K562 (cell line): ENCODE measurements around the gene DPY30. TPM values are rescaled to one million over a fixed set of nuclear protein-coding genes. Genes with fewer than 3 reads are reported as not detected.

ENCODE experiments used
- ATAC-seq: fragments of 200-7000 bp; cut with Tn5 transposase; 3 replicates; pipeline ENCODE4 v1.9.1; 2020; ENCODE audit warnings: moderate library complexity
- BruUV-seq: library from RNA; stranded (reverse); fragments of 400-500 nt; replicated peaks from 2 replicates; lab custom pipeline; 2021; lab: Mats Ljungman, UMichigan
- CTCF ChIA-PET: fragments of 300-600 bp; formaldehyde crosslinking; extraction: SDS; loops from one replicate; lab custom pipeline; 2021; ENCODE audit warnings: low intra/inter-chr PET ratio; lab: Yijun Ruan, JAX
- POLR2A ChIA-PET: fragments of 300-600, 350-650 bp; sonication (Branson Sonifier 250); formaldehyde crosslinking; extraction: SDS; loops from one replicate; lab custom pipeline; 2021; ENCODE audit warnings: antibody characterized with exemption, inconsistent platforms; lab: Yijun Ruan, JAX
- DNase-seq, 4 experiments: peaks; one replicate each; pipeline versions ENCODE4 v3.0.0 to v3.0.0-alpha.2; 2011 to 2018; ENCODE audit warnings: low spot score in 3 of 4, mixed read lengths in 3 of 4; ENCODE audit errors: extremely low read depth in 1 of 4
- FAIRE-seq: peaks from 2 replicates; lab custom pipeline; 2011; peaks lifted over from hg19 to GRCh38; lab: Jason Lieb, UNC
- H2AFZ ChIP-seq: 2 replicates; pipeline ENCODE4 v1.6.0; 2011; ENCODE audit warnings: low read depth, low read length, control low read depth, inconsistent platforms
- H3K27ac ChIP-seq: fragments of 200-600 bp; 3 replicates; pipeline ENCODE4 v1.8.0; 2011; ENCODE audit warnings: low read depth, mild to moderate bottlenecking, control low read depth, inconsistent platforms, low read length, moderate library complexity, mixed read lengths; ENCODE audit errors: extremely low read depth
- H3K27me3 ChIP-seq, 2 experiments: fragments of 300-600 bp in 1 of 2; 2 replicates in 1 of 2; 3 replicates in 1 of 2; pipeline versions ENCODE4 v1.6.0 to v1.8.0; 2011; ENCODE audit warnings: inconsistent platforms in 2 of 2, low read length in 2 of 2, mild to moderate bottlenecking in 1 of 2, mixed read lengths in 1 of 2, moderate library complexity in 1 of 2; ENCODE audit not compliant: control insufficient read depth in 2 of 2, insufficient read depth in 2 of 2
- H3K36me3 ChIP-seq: fragments of 300-600 bp; 3 replicates; pipeline ENCODE4 v1.8.0; 2011; ENCODE audit warnings: mild to moderate bottlenecking, low read length, inconsistent platforms; ENCODE audit not compliant: control insufficient read depth, insufficient read depth
- H3K4me1 ChIP-seq, 2 experiments: fragments of 200-600 bp in 1 of 2; replicated peaks in 1 of 2; 2 replicates in 1 of 2; 3 replicates in 1 of 2; pipeline versions ENCODE4 v1.5.1 to v1.8.0; 2011; ENCODE audit warnings: inconsistent platforms in 2 of 2, low read length in 2 of 2, mild to moderate bottlenecking in 1 of 2, mixed read lengths in 1 of 2, moderate library complexity in 1 of 2; ENCODE audit not compliant: control insufficient read depth in 2 of 2, insufficient read depth in 2 of 2
- H3K4me2 ChIP-seq: 2 replicates; pipeline ENCODE4 v1.6.1; 2011; ENCODE audit warnings: low read length, control low read depth, inconsistent platforms, mixed read lengths; ENCODE audit not compliant: insufficient read depth
- H3K4me3 ChIP-seq: fragments of 200-600 bp; sonication (generic), shearing (Covaris generic); 2 replicates; pipeline ENCODE4 v1.5.1; 2016; ENCODE audit warnings: control low read depth, inconsistent platforms
- H3K79me2 ChIP-seq: fragments of 200-600 bp; 3 replicates; pipeline ENCODE4 v1.8.0; 2011; ENCODE audit warnings: low read length, inconsistent platforms; ENCODE audit not compliant: control insufficient read depth, insufficient read depth
- H3K9ac ChIP-seq, 2 experiments: 2 replicates each; pipeline versions ENCODE4 v1.6.0 to v1.6.1; 2011; ENCODE audit warnings: low read depth in 2 of 2, low read length in 2 of 2, control low read depth in 1 of 2, inconsistent platforms in 1 of 2, mild to moderate bottlenecking in 1 of 2, mixed read lengths in 1 of 2; ENCODE audit not compliant: insufficient read depth in 1 of 2
- H3K9me1 ChIP-seq: one replicate; pipeline ENCODE4 v1.6.0; 2011; ENCODE audit warnings: inconsistent platforms, mild to moderate bottlenecking, low read length, moderate library complexity; ENCODE audit not compliant: control insufficient read depth, insufficient read depth
- H3K9me3 ChIP-seq: replicated peaks from 2 replicates; pipeline ENCODE4 v1.5.1; 2011; ENCODE audit warnings: low read depth, low read length, inconsistent platforms; ENCODE audit not compliant: control insufficient read depth, insufficient read depth
- H4K20me1 ChIP-seq: replicated peaks from 2 replicates; pipeline ENCODE4 v1.6.1; 2011; ENCODE audit warnings: low read length, inconsistent platforms, mixed read lengths; ENCODE audit not compliant: control insufficient read depth, insufficient read depth
- AFF1 ChIP-seq, 2 experiments: fragments of 450-650 bp; IDR thresholded peaks; 2 replicates each; pipeline ENCODE4 v1.6.1; 2018; ENCODE audit warnings: mild to moderate bottlenecking in 2 of 2, low read depth in 1 of 2; ENCODE audit not compliant: partially characterized antibody in 2 of 2
- CBFA2T3 ChIP-seq: fragments of 450-650 bp; IDR thresholded peaks from 2 replicates; pipeline ENCODE4 v1.6.1; 2017
- ELK1 ChIP-seq: sonication (generic); formaldehyde crosslinking; IDR thresholded peaks from 2 replicates; pipeline ENCODE4 v1.8.1; 2022; ENCODE audit warnings: missing genetic modification reagents
- GABPB1 ChIP-seq: sonication (generic); formaldehyde crosslinking; IDR thresholded peaks from 2 replicates; pipeline ENCODE4 v1.8.0; 2022; ENCODE audit warnings: mild to moderate bottlenecking, missing genetic modification reagents
- MYC ChIP-seq, 2 experiments: fragments of 250-450 bp in 1 of 2; sonication (Bioruptor Pico) in 1 of 2; IDR thresholded peaks; 2 replicates each; pipeline versions ENCODE4 v1.5.1 to v1.6.1; 2012 to 2021; ENCODE audit warnings: low read depth in 2 of 2, borderline replicate concordance in 1 of 2, improper control_type of control experiment in 1 of 2, low read length in 1 of 2, mild to moderate bottlenecking in 1 of 2, moderate library complexity in 1 of 2
- RBM39 ChIP-seq: fragments of 200-400 bp; formaldehyde crosslinking; optimal IDR thresholded peaks from 2 replicates; pipeline ENCODE3; 2018; ENCODE audit warnings: low read depth, low read length
- SMARCE1 ChIP-seq: fragments of 450-650 bp; IDR thresholded peaks from 2 replicates; pipeline ENCODE4 v1.7.1; 2016; ENCODE audit warnings: mild to moderate bottlenecking
- SRSF3 ChIP-seq: fragments of 200-400 bp; formaldehyde crosslinking; IDR thresholded peaks from 2 replicates; pipeline ENCODE4 v1.6.1; 2016; ENCODE audit warnings: mild to moderate bottlenecking, low read length, moderate library complexity; ENCODE audit not compliant: insufficient read depth
- TAF9B ChIP-seq: fragments of 450-650 bp; IDR thresholded peaks from 2 replicates; pipeline ENCODE4 v1.6.1; 2018; ENCODE audit warnings: mild to moderate bottlenecking; ENCODE audit not compliant: partially characterized antibody
- TARDBP ChIP-seq: fragments of 450-650 bp; IDR thresholded peaks from 2 replicates; pipeline ENCODE4 v1.6.1; 2016
- ZC3H8 ChIP-seq: fragments of 450-650 bp; IDR thresholded peaks from 2 replicates; pipeline ENCODE4 v1.6.1; 2017
- ZNF57 ChIP-seq: fragments of 450-650 bp; formaldehyde crosslinking; IDR thresholded peaks from 2 replicates; pipeline ENCODE4 v1.4.0; 2020; ENCODE audit warnings: mild to moderate bottlenecking, moderate library complexity
- ZNF583 ChIP-seq: fragments of 250-450 bp; sonication (Bioruptor Pico); IDR thresholded peaks from 2 replicates; pipeline ENCODE4 v1.4.0; 2020
- ZNF696 ChIP-seq: fragments of 250-450 bp; sonication (Bioruptor Pico); conservative IDR thresholded peaks from 2 replicates; pipeline ENCODE4 v1.4.0; 2020; ENCODE audit warnings: mild to moderate bottlenecking, moderate library complexity
- WGBS: fragments of 100-300 bp; shearing (Covaris generic); methylation state at CpG from one replicate; pipeline ENCODE4 v1.1.6; 2016; ENCODE audit warnings: low coverage, mixed read lengths; ENCODE audit not compliant: insufficient coverage; ENCODE audit errors: missing lambda C conversion rate; 5-methylcytosine and 5-hydroxymethylcytosine counted together
- in situ Hi-C: fragments of 300-500 bp; cut with MboI; formaldehyde crosslinking; loops from 4 replicates; pipeline ENCODE4 v1.15.0; 2018; ENCODE audit warnings: inconsistent platforms, mixed read lengths
- intact Hi-C: fragments of 100-400 bp; cut with micrococcal nuclease; formaldehyde crosslinking; loops from 2 replicates; pipeline ENCODE4 v1.14.2; 2022
- polyA plus RNA-seq, 8 experiments: library from polyadenylated mRNA; depleted of rRNA in 4 of 8; stranded (reverse) in 5 of 8; unstranded in 3 of 8; fragments of >200 nt; fragmentation: Nextera tagmentation in 2 of 8; fragmentation: Illumina TruSeq in 1 of 8; extraction: Ambion mirVana in 2 of 8; extraction: Trizol in 1 of 8; gene quantifications; 2 replicates each; pipeline versions ENCODE4 v1.2.1 to v1.2.3, GENCODE V29; 2011 to 2014; ENCODE audit warnings: inconsistent platforms in 1 of 8, missing spikeins in 1 of 8
- total RNA-seq, 7 experiments: library from RNA; depleted of rRNA in 6 of 7; stranded (reverse); fragments of >200 nt in 6 of 7; fragmentation: Illumina TruSeq in 2 of 7; extraction: Trizol in 2 of 7; gene quantifications; 2 replicates each; pipeline versions ENCODE4 v1.2.1 to v1.2.3, GENCODE V29; 2011 to 2021; ENCODE audit warnings: low replicate concordance in 1 of 7

The DPY30 gene
- total and polyA plus RNA-seq, 9 of the 15 experiments (the other 6 are each of a cell fraction or from before 2014, with no cell fraction given): 64.6 to 402 (median 116) TPM

DNA sequence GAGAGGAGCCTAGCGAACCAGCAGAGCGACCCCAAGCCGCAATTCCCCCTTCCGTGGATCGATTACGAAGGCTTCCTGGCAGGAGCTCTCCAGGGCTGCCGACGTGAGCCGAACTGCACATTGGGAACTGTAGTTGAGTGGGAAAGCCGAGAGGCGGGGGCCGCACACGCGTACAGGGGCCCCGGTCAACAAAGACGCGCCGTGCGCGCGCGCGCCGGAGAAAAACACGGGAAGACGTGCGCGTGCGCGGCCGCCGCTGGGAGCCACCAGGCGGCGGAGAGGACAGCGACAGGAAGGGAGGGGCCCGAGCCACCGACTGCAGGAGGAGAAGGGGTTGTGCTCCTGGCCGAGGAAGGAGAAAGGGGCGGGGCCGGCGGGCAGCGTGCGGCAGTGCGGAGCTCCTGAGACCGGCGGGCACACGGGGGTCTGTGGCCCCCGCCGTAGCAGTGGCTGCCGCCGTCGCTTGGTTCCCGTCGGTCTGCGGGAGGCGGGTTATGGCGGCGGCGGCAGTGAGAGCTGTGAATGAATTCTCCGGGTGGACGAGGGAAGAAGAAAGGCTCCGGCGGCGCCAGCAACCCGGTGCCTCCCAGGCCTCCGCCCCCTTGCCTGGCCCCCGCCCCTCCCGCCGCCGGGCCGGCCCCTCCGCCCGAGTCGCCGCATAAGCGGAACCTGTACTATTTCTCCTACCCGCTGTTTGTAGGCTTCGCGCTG is 23.9 kb upstream of the DPY30 start, which contains the start of gene SPAST (continued):
- TF ChIP-seq ZNF696 (CRISPR knock-in tag) (no peak), TARDBP (peak; percentile 33; the same call in 1 of the 2 replicates), SMARCE1 (no peak), GABPB1 (CRISPR knock-in tag) (peak; percentile 83), MYC (IDR thresholded peaks at IDR 0.05; ENCODE audit: low read depth, low read length) (peak; percentile 84), MYC (CRISPR knock-in tag; IDR thresholded peaks at IDR 0.05; ENCODE audit: borderline replicate concordance, low read depth) (no peak; the same call in 1 of the 2 replicates), ZC3H8 (no peak)
- TF ChIP-seq, all 486 proteins: peak for 122

DNA sequence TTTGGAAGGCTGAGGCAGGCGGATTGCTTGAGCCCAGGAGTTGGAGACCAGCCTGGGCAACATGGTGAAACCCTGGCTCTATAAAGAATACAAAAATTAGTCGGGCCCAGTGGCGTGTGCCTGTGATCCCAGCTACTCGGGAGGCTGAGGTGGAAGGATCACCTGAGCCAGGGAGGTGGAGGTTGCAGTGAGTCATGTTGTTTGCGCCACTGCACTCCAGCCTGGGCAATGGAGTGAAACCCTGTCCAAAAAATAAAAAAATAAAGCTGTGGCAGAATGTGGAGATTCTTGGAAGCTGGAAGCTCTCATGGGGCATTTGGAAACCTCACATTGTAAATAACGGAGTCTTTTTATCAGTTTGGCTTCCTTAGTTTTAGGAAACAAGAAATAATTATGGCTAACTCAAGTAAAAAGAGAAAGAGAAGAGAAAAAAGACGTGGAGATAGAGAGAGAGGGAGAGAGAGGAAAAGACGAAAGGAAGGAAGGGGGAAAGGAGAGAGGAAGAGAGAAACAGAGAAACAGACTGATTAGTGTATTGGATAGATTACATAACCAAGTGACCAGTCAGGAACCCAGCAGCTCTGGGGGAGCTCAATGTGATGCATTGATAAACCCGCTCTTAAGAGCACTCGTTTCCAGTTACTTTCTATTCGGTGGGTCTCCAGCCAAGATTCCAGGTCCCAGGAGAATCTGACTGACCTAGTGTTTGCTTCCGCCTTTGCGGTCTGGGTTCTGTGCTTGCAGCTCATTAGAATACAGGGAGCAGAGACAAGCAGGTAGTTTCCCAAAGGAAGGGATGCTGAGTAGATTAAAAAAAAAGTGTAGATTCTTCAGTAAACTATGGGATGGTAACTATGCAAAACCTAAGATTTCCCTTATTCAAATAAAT is 22.6 kb upstream of the DPY30 start:
- in situ Hi-C loops (no loop called here), intact Hi-C loops (loop anchor here (2.0 kb wide), 1 partner anchor 51 kb away; the partner anchor contains the start of gene MEMO1)
- no peaks in the 10 kb centered on the region for H3K9me3 ChIP-seq
- no peaks in the 10 kb centered on the region for H3K27me3 ChIP-seq
- ChIA-PET CTCF (no interaction called here), POLR2A (interaction anchor here (1.3 to 3.2 kb wide), 6 partner anchors 10 to 103 kb away, joined by 4 to 30 read pairs (median 6); partner anchors contain the start of genes DPY30 and SLC30A6)
- peak overlapping the region; percentile 94 for H2AFZ ChIP-seq
- no TSS peak for BruUV-seq
- no peaks in the 10 kb centered on the region for H4K20me1 ChIP-seq
- peaks cover 18% of the 10 kb centered on the region for H3K79me2 ChIP-seq
- H3K36me3 ChIP-seq: peaks cover 3% of the 10 kb centered on the region; the same call in 2 of the 3 replicates
- DNase-seq: peak; percentile 37 to 80 (median 51)
- H3K4me1 ChIP-seq: peaks cover 13 to 31% of the 10 kb centered on the region in 2 experiments; a peak in 4 of 5 replicates
- H3K9me1 ChIP-seq: no peaks in the 10 kb centered on the region
- peak overlapping the region; percentile 80 for H3K4me2 ChIP-seq
- FAIRE-seq: peak; percentile 73
- peak; percentile 7 for ATAC-seq
- WGBS: 13% methylated on average over 13 of the region's 13 CpGs
- peak overlapping the region; percentile 65 to 66 for H3K9ac ChIP-seq
- peak overlapping the region; percentile 60 for H3K27ac ChIP-seq
- peak overlapping the region; percentile 96 for H3K4me3 ChIP-seq
- no peak for TF ChIP-seq ZNF57
- no peak for TF ChIP-seq ZNF583 (CRISPR knock-in tag)
- no peak for TF ChIP-seq SRSF3
- no peak for TF ChIP-seq TAF9B
- peak; percentile 64 for TF ChIP-seq CBFA2T3
- TF ChIP-seq AFF1 (IDR thresholded peaks at IDR 0.05; ENCODE audit: low read depth in 1 of 2, partially characterized antibody in 2 of 2): no peak
- no peak for TF ChIP-seq RBM39
- TF ChIP-seq ELK1 (CRISPR knock-in tag): no peak
